Muscle of arm (tissue), 12 donors: ENCODE measurements around the gene CDCA5. TPM values are rescaled to one million over a fixed set of nuclear protein-coding genes. Genes with fewer than 3 reads are reported as not detected.

Source experiments
- DNase-seq: peaks from one replicate; pipeline ENCODE4 v3.0.0-alpha.2; 2013
- polyA plus RNA-seq, 12 donors: library from polyadenylated mRNA; unstranded; fragments of 120-200 nt; gene quantifications; one replicate each; pipeline ENCODE4 v1.2.1, GENCODE V29; 2013; ENCODE audit not compliant: insufficient read length in 12 of 12

CDCA5 gene
- polyA plus RNA-seq, 12 donors, result 7.1 to 15.8 (median 11.0) TPM; not detected in 1

- DNase-seq, result no peak
Measured at GRCh38 chr11:65108469-65109123, 24.8 kb upstream of the CDCA5 start.

DNA sequence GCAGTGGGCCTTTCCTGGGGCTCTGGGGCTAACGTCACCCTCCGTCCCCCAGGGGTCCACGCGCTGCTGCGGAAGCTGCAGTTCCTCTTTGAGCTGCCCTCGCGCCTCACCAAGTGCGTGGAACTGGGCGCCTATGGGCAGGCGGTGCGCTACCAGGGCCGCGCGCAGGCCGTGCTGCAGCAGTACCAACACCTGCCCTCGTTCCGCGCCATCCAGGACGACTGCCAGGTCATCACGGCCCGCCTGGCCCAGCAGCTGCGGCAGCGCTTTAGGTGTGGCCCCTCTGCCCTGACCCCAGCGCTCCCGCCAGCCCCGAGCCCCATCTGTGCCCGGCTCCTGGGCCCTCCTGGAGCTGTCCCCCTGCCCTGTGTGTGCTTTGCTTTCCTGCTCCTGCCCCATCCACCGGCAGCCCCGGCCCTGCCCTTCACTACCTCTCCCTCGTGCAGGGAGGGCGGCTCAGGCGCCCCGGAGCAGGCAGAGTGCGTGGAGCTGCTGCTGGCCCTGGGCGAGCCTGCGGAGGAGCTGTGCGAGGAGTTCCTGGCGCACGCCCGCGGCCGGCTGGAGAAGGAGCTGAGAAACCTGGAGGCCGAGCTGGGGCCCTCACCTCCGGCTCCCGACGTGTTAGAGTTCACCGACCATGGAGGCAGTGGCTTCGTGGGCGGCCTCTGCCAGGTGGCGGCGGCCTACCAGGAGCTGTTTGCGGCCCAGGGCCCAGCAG, 24.1 kb upstream of the CDCA5 start:
- DNase-seq, result no peak

DNA sequence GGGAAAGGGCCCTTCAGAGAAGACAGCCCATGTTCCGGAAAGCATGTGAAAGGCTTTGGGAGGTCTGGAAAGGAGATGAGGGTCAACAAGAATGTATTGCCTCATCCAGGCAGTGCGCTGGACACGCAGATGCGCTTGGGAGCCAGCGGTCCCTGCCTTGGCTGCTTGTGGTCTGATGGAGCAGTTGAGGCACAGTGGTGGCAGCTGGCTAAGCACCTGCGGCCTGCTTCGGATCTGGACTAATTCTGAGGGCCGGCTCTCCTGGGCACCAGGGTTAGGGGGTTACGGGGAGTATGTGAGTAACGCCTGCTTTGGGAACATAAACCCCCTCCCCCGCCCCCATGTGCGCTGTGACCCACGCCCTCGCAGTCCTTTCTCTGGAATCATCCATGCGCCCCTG, 23.2 kb upstream of the CDCA5 start:
- no peak for DNase-seq

- DNase-seq, result no peak
Measured at GRCh38 chr11:65104628-65105027, 20.8 kb upstream of the CDCA5 start.

DNA sequence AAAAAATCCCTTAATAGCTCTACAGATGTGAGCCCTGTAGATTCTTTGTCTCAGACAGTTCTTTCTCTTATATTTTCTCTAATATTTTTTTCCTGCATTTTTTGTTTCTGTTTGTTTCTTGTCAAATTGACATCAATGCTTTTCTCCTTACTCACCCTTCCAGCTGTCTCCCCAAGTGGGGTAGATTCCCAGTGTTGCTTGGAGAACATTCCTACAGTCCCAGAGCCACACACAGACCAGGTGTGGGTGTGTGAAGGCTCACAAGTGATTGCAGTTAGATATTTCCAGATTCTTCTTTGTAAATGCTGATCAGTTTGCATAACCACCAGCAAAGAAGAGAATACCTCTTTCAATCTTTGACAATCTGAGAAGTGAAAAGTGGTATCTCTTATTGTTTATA, 19.6 kb upstream of the CDCA5 start:
- no peak for DNase-seq

DNA sequence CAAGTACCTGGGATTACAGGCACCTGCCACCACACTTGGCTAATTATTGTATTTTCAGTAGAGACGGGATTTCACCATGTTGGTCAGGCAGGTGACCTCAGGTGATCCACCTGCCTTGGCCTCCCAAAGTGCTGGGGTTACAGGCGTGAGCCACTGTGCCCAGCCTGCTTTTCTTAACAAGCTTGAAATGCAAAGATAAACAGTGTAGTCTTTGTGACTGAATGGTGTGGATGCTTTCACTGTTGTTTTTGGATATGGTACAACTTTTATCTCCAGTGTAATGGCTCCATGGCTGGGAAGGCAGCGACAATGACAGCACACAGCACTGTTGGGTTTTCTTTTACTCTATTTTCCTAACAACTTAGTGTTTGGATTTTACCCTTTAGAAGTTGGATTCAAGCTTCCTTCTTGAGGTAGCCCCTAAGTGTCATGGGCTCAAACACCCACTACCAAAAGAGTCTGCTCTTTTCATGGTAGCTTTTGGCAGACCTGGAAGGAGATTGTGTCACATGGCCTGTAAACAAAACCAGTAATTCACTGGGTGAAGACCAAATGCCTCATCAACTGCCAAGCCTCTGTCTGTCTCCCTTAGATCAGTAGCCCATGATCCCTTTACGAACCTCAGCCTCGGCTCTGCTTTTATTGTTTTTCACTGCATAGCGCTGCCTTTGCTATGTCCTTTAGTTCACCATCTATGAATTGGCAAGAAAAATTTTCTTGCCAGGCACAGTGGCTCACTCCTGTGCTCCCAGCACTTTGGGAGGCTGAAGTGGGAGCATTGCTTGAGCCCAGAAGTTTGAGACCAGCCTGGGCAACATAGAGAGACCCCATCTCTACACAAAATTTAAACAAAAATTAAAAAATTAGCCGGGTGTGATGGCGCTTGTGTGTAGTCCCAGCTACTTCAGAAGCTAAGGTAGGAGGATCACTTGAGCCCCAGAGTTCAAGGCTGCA, 18.6 kb upstream of the CDCA5 start:
- DNase-seq, result no peak

DNA sequence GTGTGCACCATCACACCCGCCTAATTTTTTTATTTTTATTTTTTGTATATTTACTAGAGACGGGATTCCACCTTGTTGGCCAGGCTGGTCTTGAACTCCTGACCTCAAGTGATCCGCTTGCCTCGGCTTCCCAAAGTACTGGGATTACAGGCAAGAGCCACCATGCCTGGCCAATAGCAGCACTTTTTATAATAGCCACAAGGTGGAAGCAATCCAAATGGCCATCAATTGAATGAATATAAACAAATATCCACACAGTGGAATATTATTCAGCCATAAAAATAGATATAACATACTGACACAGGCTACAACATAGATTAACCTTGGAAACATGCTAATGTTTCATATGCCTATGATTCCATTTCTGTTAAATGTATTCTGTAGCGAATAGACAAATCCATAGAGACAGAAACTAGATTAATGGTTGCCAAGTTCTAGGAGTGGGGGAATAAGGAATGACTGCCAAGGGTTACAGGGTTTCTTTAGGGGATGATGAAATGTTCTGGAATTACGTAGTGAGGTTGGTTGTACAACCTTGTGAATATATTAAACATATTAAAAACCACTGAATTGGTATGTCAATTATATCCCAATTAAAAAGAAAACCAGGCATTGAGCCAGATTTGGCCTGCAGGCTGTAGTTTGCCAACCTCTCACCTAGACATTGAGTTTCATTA, 17.0 kb upstream of the CDCA5 start:
- DNase-seq, result no peak

DNA sequence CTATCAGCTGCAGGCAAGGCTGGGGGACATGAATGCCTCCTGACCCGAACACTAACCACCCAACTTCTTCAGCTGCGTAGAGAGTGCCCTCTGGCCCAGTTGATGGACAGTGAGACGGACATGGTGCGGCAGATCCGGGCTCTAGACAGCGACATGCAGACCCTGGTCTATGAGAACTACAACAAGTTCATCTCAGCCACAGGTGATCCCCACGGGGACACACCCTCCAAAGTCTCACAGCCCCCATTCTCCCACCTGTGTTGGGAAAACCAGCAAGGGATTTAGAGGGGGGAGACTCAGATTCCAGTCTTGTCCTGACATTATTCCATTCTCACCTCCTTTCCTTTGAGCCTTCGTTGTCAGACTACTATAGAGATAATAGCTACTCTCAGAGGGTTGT, 13.1 kb upstream of the CDCA5 start:
- DNase-seq, result no peak

DNA sequence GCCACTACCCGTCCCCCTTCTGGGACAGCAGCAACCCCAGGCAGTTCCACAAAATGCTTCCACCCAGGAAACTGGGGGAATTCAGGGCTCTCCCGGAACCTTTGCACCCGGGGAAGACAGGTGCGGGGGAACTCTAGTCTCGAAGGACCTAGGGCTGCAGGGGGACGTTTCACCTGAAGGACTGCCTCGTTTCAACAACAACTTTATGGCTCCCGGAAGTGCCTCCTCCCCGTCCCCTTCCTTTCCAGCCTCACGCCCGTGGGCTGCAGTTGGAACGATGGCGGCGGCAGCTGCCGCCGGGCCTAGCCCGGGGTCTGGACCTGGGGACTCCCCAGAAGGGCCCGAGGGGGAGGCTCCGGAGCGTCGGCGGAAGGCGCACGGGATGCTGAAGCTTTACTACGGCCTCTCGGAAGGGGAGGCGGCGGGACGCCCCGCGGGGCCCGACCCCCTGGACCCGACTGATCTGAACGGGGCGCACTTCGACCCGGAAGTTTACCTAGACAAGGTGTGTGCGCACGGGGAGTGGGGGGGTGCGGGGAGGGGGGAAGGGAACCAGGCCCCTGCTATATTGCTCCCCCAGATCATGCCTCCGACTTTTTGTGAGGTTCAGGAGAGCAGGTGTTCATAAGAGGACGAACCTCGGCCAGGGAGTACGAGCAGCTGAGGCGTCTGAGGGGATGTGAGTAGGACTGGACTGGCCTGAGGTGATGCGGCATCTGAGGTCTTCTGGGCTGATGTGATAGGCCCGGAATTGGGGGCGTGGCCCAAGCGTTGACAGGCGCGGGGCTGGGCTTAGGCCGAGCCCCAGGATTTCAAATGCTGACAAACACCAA, 12.3 kb upstream of the CDCA5 start, which contains the start of gene VPS51:
VPS51 (plus strand) TSS at position 241 of the 833 bp plus-strand sequence; CDS start at position 278, 37 bp downstream.
- DNase-seq, result peak; percentile 91

- DNase-seq, result no peak
Measured at GRCh38 chr11:65095427-65095826, 11.6 kb upstream of the CDCA5 start.

DNA sequence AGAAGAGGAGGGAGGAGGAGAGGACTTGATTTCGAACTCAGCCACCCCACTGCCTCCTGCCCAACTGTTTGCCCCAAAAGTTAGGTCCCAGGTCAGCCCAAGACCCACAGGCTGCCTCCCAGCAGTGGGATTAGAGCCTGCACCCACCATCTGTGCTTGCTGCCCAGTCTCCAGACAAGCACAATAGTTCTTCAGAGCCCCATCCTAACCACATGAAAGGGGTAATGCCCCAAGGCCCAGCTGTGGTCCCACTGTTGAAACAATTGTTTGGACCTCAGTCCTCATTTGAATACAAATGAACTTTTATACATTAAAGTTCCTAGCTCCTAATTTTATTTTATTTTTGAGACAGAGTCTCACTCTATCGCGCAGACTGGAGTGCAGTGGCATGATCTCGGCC, 6.8 kb upstream of the CDCA5 start:
- DNase-seq, result no peak

DNA sequence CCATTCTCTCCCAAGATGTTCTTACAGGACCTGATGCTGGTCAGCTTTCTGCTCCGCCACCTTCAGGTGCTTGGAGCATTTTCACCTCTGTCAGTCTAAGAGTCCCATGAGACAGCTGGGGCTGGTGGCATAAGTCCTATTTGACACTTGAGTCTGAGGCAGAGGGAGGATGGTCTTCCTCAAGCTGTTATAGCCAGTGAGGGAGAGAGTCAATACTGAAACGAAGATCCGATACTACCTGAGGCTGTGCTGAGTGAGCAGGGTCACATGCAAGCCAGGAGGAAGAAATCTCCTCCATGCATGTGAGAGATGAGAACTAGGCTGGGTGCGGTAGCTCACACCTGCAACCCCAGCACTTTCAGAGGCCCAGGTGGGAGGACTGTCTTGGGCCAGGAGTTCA, 5.8 kb upstream of the CDCA5 start:
- DNase-seq, result no peak

- DNase-seq, result no peak
Measured at GRCh38 chr11:65087827-65088226, 4.0 kb upstream of the CDCA5 start.

DNA sequence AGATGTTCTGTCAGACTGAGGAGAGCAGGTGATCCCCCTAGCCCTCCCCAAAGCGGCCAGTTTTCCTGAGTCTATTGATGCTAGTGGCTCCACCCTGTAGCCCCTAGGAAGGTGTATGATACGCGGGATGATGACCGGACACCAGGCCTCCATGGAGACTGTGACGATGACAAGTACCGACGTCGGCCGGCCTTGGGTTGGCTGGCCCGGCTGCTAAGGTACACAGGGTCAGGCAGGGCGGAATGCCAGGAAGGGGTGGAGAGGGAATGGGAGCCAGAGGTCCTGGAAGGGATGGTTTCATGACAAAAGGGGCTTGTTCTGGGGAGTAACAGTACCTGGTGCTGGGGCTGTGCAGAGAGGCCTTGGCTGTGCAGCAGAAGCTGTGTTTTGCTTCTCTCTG, 3.4 kb upstream of the CDCA5 start:
- no peak for DNase-seq

- no peak for DNase-seq
Measured at GRCh38 chr11:65086809-65087208, 3.0 kb upstream of the CDCA5 start.

DNA sequence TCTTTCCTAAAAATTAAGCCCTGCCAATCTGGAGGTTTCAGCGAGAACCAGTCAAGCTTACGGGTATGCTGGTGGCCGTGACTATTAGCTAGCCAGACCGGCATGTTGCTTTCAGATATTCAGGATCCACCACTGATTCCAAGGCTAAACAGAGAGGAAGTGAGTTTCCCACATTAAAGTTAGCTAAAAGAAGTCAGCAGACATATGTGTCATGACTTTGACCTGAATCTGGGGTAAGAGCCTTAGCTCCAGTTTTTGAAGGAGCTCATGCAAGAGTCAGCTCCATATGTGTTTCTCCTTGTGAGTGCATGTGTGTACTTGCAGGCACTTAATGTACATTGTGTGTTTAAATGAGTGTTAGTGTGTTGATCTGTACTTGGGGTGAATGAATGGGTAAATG, 1.6 kb upstream of the CDCA5 start:
- no peak for DNase-seq

DNA sequence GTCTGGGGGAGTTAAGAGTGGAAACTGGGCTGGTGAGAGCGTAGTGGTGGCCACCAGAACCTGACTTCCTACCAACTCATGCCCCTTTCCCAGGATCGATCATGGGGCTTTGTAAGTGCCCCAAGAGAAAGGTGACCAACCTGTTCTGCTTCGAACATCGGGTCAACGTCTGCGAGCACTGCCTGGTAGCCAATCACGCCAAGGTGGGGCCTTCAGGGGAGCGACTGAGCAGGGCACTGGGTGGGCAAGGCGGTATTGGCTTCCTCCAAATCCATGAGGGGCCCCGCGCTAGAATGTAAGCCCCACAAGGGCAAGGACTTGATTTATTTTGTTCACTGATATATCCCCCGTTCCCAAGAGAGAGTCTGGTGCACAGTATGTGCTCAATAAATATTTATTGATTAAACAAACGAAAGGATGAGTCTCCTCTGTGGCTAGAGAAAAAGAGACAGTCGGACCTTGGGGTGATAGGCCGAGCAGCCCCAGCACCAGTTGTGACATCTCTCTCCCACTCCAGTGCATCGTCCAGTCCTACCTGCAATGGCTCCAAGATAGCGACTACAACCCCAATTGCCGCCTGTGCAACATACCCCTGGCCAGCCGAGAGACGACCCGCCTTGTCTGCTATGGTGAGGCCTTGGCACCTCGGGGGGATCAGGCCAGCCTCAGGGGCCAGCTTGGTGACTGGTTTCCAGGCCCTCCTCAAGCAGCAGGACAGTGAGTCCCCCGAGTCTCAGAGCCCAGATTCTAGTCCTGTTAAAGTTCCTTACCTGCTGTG, 947 bp upstream of the CDCA5 start:
- DNase-seq, result no peak

DNA sequence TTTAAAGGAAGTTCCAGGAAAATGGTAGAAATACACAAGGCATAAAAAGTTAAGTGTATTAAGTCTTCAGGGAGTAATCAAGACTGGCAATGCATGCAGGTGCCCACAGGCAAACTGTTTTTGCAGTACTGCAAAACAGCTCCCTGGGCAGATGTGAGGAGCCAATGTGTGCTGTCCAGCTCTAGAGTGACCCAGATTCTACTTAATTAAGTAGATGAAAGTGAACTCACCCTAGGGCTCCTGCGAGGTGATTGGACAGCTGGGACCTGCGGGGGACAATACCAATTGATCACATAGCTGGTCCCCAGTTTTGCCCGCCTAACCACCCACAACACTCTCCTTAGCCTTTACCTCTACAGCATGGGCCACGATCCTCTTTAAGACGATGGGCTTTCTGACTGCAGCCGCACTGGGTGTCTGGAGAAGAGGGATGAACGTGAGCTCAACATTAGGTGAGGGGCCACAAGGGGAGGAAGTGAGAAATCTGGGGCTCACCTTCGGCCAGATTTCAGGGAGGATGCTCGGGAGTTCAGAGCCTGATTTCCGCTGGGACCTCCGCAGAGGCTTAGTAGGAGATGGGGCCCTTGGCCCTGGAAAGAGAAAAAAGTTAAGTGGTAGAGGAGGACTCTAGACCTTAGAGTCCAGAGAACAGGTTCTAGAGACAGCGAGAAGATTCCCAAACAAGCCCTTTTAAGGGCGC, 556 bp downstream of the CDCA5 start:
- no peak for DNase-seq

DNA sequence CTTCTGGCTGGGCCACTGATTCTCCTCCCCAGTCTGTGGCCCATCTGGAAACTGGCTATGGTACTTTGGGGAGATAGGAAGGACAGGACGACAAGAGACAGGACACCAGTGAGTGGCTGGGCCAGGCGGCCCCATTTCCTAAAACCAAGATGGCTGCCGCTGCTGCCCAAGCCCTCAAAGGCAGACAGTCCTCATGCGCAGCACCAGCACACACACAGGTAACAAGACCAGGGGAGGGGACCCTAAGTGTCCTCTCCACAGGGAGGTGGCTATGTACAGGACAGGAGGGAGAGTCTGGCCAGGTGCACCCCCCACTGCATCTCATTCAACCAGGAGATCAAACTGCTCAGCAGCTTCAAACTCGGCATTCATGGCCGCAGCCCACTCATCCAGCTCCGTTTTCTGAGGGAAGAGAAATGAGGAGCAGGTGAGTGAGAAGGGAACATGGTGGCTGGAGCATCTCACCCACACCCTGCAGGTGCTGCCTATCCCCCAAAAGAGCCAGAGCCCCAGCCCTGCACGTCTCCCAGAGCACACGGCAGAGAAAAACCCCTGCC, 5.0 kb downstream of the CDCA5 start:
- DNase-seq, result no peak
